HT1080 (cell line): ENCODE results near the gene GPR108. TPM values are rescaled to one million over a fixed set of nuclear protein-coding genes. Genes with fewer than 3 reads are reported as not detected.

Source experiments
- DNase-seq: peaks from one replicate; pipeline ENCODE4 v3.0.0-alpha.2; 2015; ENCODE audit warnings: low read depth
- total RNA-seq: library from RNA; depleted of rRNA; stranded (reverse); fragments of >200 nt; shearing (Covaris generic); gene quantifications from 2 replicates; pipeline ENCODE4 v1.2.3, GENCODE V29; 2014; rRNA removed

The GPR108 gene
- total RNA-seq, 1 experiment from 2014 or later, result 25.5 TPM

- no peak for DNase-seq
Measured at GRCh38 chr19:6680141-6680540, 57.2 kb downstream of the GPR108 start.

Other genes with a start within 250 kb of the GPR108 start
- gene TUBB4A, start 235.3 kb downstream of the GPR108 start, total RNA-seq, result 0.60 and 1.9 TPM in 2 replicates
- gene TNFSF9, start 206.6 kb downstream of the GPR108 start, total RNA-seq, result 35.7 and 45.9 TPM in 2 replicates
- 136 and 156 TPM in 2 replicates for gene CD70, start 146.4 kb downstream of the GPR108 start, total RNA-seq
- not detected in 2 replicates for gene TNFSF14, start 67.4 kb downstream of the GPR108 start, total RNA-seq
- gene C3, start 16.9 kb downstream of the GPR108 start, total RNA-seq, result 0.07 and 0.14 TPM in 2 replicates
- gene TRIP10, start 2.1 kb upstream of the GPR108 start, total RNA-seq, result 34.1 and 38.7 TPM in 2 replicates
- 0.18 and 0.43 TPM in 2 replicates for gene SH2D3A, start 29.9 kb upstream of the GPR108 start, total RNA-seq
- gene VAV1, start 35.1 kb upstream of the GPR108 start, total RNA-seq, result not detected in 2 replicates
- 0.20 and 0.26 TPM in 2 replicates for gene ADGRE1, start 150.0 kb upstream of the GPR108 start, total RNA-seq